ENCODE data around the gene ST6GALNAC5.

DNA sequence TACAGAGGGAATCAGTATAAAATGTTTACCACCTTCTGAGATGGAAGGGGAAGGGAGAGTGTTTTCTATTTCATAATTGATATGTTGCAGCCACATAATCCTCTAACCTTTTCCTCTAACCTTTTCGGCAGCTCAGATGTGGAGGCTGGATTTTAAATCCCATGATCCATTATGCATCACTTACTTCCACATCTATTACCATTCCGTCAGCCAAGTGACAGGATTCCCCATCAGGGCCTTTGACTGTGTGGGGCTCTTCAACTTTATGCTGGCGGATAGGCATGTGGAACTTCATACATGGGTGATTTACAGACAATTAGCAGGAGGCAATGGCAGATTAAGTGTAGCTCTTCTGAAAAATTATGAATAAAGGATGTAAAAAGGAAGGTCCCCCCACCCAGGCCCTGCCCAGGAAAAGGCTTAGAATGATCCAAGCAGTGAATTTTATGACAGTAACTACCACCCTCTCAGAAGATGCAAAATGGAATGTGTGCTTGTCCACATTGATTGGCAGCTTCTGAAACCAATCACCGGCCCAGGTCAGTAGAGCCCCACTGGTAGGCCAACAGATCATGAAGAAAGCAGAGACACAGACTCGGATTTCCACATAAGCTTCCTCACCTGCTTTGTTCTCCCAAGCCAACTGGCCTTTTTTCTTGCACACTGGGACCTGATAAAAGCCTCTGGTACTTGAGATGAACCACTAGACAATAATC, 147.0 kb downstream of the ST6GALNAC5 start:
- TF ChIP-seq EZH2 (IDR thresholded peaks at IDR 0.05; ENCODE audit: insufficient read depth, poor library complexity, severe bottlenecking) (no peak), EZH2phosphoT487 (IDR thresholded peaks at IDR 0.05; ENCODE audit: insufficient read depth, low read depth) (no peak)
